Loucy (cell line): ENCODE measurements around the gene DHDH.

Experiments
- EZH2phosphoT487 ChIP-seq: fragments of 200-600 bp; IDR thresholded peaks from 2 replicates; pipeline ENCODE4 v1.6.1; 2018; ENCODE audit warnings: antibody characterized with exemption, mild to moderate bottlenecking, moderate library complexity, borderline replicate concordance
- TF ChIP-seq, protein P1 (sequence below): fragments of 200-600 bp; sonication (generic); conservative IDR thresholded peaks from 2 replicates; pipeline ENCODE4 v1.5.1; 2014; ENCODE audit warnings: mild to moderate bottlenecking, antibody characterized with exemption, low read length

DNA sequence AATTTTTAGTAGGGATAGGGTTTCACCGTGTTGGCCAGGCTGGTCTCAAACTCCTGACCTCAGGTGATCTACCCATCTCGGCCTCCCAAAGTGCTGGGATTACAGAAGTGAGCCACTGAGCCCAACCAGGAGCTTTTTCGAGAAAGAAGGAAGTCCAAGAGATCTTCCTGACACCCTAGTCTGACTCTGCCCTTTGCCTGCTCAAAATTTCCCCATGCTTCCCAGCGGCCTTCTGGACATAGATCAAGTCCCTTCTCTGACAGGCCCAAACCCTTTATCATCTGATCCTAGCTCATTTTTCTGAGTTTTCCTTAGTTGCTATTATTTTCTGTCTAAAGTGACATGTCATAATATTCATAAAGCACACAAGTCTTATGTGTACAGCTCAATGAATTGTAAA, 19.6 kb downstream of the DHDH start:
- TF ChIP-seq EZH2phosphoT487: no peak
- TF ChIP-seq, protein P1, sequence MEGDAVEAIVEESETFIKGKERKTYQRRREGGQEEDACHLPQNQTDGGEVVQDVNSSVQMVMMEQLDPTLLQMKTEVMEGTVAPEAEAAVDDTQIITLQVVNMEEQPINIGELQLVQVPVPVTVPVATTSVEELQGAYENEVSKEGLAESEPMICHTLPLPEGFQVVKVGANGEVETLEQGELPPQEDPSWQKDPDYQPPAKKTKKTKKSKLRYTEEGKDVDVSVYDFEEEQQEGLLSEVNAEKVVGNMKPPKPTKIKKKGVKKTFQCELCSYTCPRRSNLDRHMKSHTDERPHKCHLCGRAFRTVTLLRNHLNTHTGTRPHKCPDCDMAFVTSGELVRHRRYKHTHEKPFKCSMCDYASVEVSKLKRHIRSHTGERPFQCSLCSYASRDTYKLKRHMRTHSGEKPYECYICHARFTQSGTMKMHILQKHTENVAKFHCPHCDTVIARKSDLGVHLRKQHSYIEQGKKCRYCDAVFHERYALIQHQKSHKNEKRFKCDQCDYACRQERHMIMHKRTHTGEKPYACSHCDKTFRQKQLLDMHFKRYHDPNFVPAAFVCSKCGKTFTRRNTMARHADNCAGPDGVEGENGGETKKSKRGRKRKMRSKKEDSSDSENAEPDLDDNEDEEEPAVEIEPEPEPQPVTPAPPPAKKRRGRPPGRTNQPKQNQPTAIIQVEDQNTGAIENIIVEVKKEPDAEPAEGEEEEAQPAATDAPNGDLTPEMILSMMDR: no peak
